GM21423 (cell line): ENCODE measurements around the gene KPNA3.

Source experiments
- ATAC-seq: cut with Tn5 transposase; IDR thresholded peaks from one replicate; pipeline ENCODE4 v1.9.1; 2021; ENCODE audit warnings: mild to moderate bottlenecking, moderate library complexity; ENCODE audit not compliant: unreplicated experiment

Gene KPNA3

GRCh38 chr13:49681842-49682435 lies 110.5 kb downstream of the KPNA3 start:
- no peak for ATAC-seq

- no peak for ATAC-seq
These were observed 113.2 kb downstream of the KPNA3 start for GRCh38 chr13:49679246-49679645.

- no peak for ATAC-seq
These were observed 114.1 kb downstream of the KPNA3 start for GRCh38 chr13:49678191-49678914.

- no peak for ATAC-seq
These were observed 115.7 kb downstream of the KPNA3 start for GRCh38 chr13:49676581-49677298.

GRCh38 chr13:49670828-49671227 lies 121.7 kb downstream of the KPNA3 start:
- ATAC-seq: no peak

GRCh38 chr13:49669735-49670309 lies 122.7 kb downstream of the KPNA3 start:
- ATAC-seq: no peak

GRCh38 chr13:49667773-49668172 lies 124.7 kb downstream of the KPNA3 start:
- no peak for ATAC-seq

GRCh38 chr13:49664606-49665005 lies 127.9 kb downstream of the KPNA3 start:
- no peak for ATAC-seq

- no peak for ATAC-seq
These were observed 135.2 kb downstream of the KPNA3 start for GRCh38 chr13:49657241-49657641.

GRCh38 chr13:49655906-49656305 lies 136.6 kb downstream of the KPNA3 start:
- ATAC-seq: no peak

GRCh38 chr13:49654011-49654410 lies 138.5 kb downstream of the KPNA3 start:
- ATAC-seq: no peak

- ATAC-seq: no peak
These were observed 139.0 kb downstream of the KPNA3 start for GRCh38 chr13:49653478-49653877.

- ATAC-seq: no peak
These were observed 139.9 kb downstream of the KPNA3 start for GRCh38 chr13:49652355-49653305.

- ATAC-seq: no peak
These were observed 140.7 kb downstream of the KPNA3 start for GRCh38 chr13:49651570-49652354.

GRCh38 chr13:49649963-49650312 lies 142.5 kb downstream of the KPNA3 start:
- no peak for ATAC-seq
